HepG2 (cell line): ENCODE measurements around the gene TMEM269. TPM values are rescaled to one million over a fixed set of nuclear protein-coding genes. Genes with fewer than 3 reads are reported as not detected.

Source experiments
- ATAC-seq: fragments of 200-7000 bp; cut with Tn5 transposase; 3 replicates; pipeline ENCODE4 v1.9.1; 2020; ENCODE audit warnings: mild to moderate bottlenecking, moderate library complexity
- BruUV-seq: library from RNA; stranded (reverse); fragments of 400-500 nt; replicated peaks from 2 replicates; lab custom pipeline; 2021; lab: Mats Ljungman, UMichigan
- CTCF ChIA-PET: fragments of 300-600 bp; formaldehyde crosslinking; extraction: SDS; loops from one replicate; lab custom pipeline; 2021; ENCODE audit warnings: low total read pairs, inconsistent platforms, low intra/inter-chr PET ratio; lab: Yijun Ruan, JAX
- POLR2A ChIA-PET: fragments of 350-600 bp; sonication (Branson Sonifier 250); formaldehyde crosslinking; loops from one replicate; lab custom pipeline; 2020; ENCODE audit warnings: antibody characterized with exemption, inconsistent platforms; lab: Yijun Ruan, JAX
- DNase-seq: peaks from one replicate; pipeline ENCODE4 v3.0.0-alpha.2; 2015; ENCODE audit warnings: low spot score
- FAIRE-seq: peaks from 3 replicates; lab custom pipeline; 2011; peaks lifted over from hg19 to GRCh38; lab: Jason Lieb, UNC
- H2AFZ ChIP-seq: one replicate; pipeline ENCODE4 v1.6.1; 2011; ENCODE audit warnings: low read length, inconsistent platforms
- H3K27ac ChIP-seq: fragments of 300-600 bp; 3 replicates; pipeline ENCODE4 v1.8.0; 2011; ENCODE audit warnings: mixed run types, mild to moderate bottlenecking, mixed read lengths, low read length, inconsistent platforms; ENCODE audit not compliant: insufficient read depth; ENCODE audit errors: extremely low read length
- H3K27me3 ChIP-seq, 2 experiments: fragments of 200-600 bp in 1 of 2; 2 replicates in 1 of 2; 3 replicates in 1 of 2; pipeline versions ENCODE4 v1.6.0 to v1.8.0; 2011; ENCODE audit warnings: low read length in 2 of 2, mild to moderate bottlenecking in 2 of 2, moderate library complexity in 2 of 2, inconsistent platforms in 1 of 2; ENCODE audit not compliant: insufficient read depth in 2 of 2, control insufficient read depth in 1 of 2
- H3K36me3 ChIP-seq, 2 experiments: fragments of 200-600 bp in 1 of 2; replicated peaks in 1 of 2; 2 replicates in 1 of 2; 3 replicates in 1 of 2; pipeline versions ENCODE4 v1.5.1 to v1.8.0; 2011; ENCODE audit warnings: low read length in 2 of 2, inconsistent platforms in 1 of 2; ENCODE audit not compliant: insufficient read depth in 2 of 2, control insufficient read depth in 1 of 2
- H3K4me1 ChIP-seq: 2 replicates; pipeline ENCODE4 v1.5.1; 2012; ENCODE audit warnings: low read length, inconsistent platforms; ENCODE audit not compliant: insufficient read depth
- H3K4me2 ChIP-seq: 2 replicates; pipeline ENCODE4 v1.6.0; 2011; ENCODE audit warnings: low read depth, low read length, inconsistent platforms
- H3K4me3 ChIP-seq, 3 experiments: fragments of 200-600 bp in 1 of 3; sonication (generic), shearing (Covaris generic) in 1 of 3; replicated peaks in 1 of 3; 2 replicates each; pipeline ENCODE4 v1.5.1; 2011 to 2016; ENCODE audit warnings: low read length in 3 of 3, inconsistent platforms in 2 of 3, low read depth in 2 of 3, mild to moderate bottlenecking in 2 of 3, control low read depth in 1 of 3, mixed read lengths in 1 of 3; ENCODE audit not compliant: insufficient read depth in 1 of 3
- H3K79me2 ChIP-seq: one replicate; pipeline ENCODE4 v1.6.1; 2011; ENCODE audit warnings: low read length, inconsistent platforms; ENCODE audit not compliant: insufficient read depth
- H3K9ac ChIP-seq: 2 replicates; pipeline ENCODE4 v1.6.0; 2011; ENCODE audit warnings: mild to moderate bottlenecking, low read depth, low read length, inconsistent platforms; ENCODE audit not compliant: insufficient read depth
- H3K9me3 ChIP-seq: 2 replicates; pipeline ENCODE4 v1.5.1; 2012; ENCODE audit warnings: mild to moderate bottlenecking, low read length
- H4K20me1 ChIP-seq: 2 replicates; pipeline ENCODE4 v1.6.0; 2011; ENCODE audit warnings: inconsistent platforms, mild to moderate bottlenecking, low read length, moderate library complexity; ENCODE audit not compliant: insufficient read depth
- HNF4A ChIP-seq: sonication (generic); formaldehyde crosslinking; IDR thresholded peaks from 2 replicates; pipeline ENCODE4 v1.4.0; 2020; ENCODE audit warnings: missing genetic modification reagents
- KLF12 ChIP-seq: sonication (generic); formaldehyde crosslinking; IDR thresholded peaks from 2 replicates; pipeline ENCODE4 v1.4.0; 2020; ENCODE audit warnings: missing genetic modification reagents, borderline replicate concordance
- PCBP2 ChIP-seq: fragments of 200-400 bp; formaldehyde crosslinking; optimal IDR thresholded peaks from 2 replicates; pipeline ENCODE3; 2018; ENCODE audit warnings: low read length, low read depth; ENCODE audit not compliant: poor library complexity, severe bottlenecking
- RNF2 ChIP-seq: fragments of 450-650 bp; conservative IDR thresholded peaks from 2 replicates; pipeline ENCODE4 v1.6.1; 2016; ENCODE audit warnings: low read depth
- THYN1 ChIP-seq: sonication (generic); formaldehyde crosslinking; IDR thresholded peaks from 2 replicates; pipeline ENCODE4 v1.8.1; 2023; ENCODE audit warnings: low read depth, mild to moderate bottlenecking, moderate library complexity, missing genetic modification reagents, borderline replicate concordance
- ZKSCAN1 ChIP-seq: fragments of 150-350 bp; IDR thresholded peaks from 2 replicates; pipeline ENCODE4 v1.6.1; 2014; ENCODE audit warnings: low read length
- ZNF121 ChIP-seq: sonication (generic); formaldehyde crosslinking; IDR thresholded peaks from 2 replicates; pipeline ENCODE4 v1.5.0; 2020; ENCODE audit warnings: mild to moderate bottlenecking, missing genetic modification reagents
- ZNF317 ChIP-seq: sonication (generic); formaldehyde crosslinking; IDR thresholded peaks from 2 replicates; pipeline ENCODE4 v1.5.0; 2020; ENCODE audit warnings: mild to moderate bottlenecking, missing genetic modification reagents
- ZNF724P ChIP-seq: sonication (generic); formaldehyde crosslinking; IDR thresholded peaks from 2 replicates; pipeline ENCODE4 v1.8.0; 2022; ENCODE audit warnings: missing genetic modification reagents, borderline replicate concordance
- WGBS: methylation state at CpG from one replicate; pipeline ENCODE4 v1.1.6; 2017; ENCODE audit warnings: low lambda C conversion rate; 5-methylcytosine and 5-hydroxymethylcytosine counted together
- in situ Hi-C: cut with HindIII; loops from 2 replicates; pipeline ENCODE4 v1.10.0; 2017; ENCODE audit warnings: low pct_unique_long_range_greater_than_20kb; ENCODE audit not compliant: extremely low pct_ligation_motif_present
- intact Hi-C: fragments of 100-400 bp; cut with micrococcal nuclease; formaldehyde crosslinking; loops from one replicate; pipeline ENCODE4 v1.10.0; 2022; ENCODE audit not compliant: unreplicated experiment
- polyA plus RNA-seq, 8 experiments: library from polyadenylated mRNA; depleted of rRNA in 3 of 8; stranded (reverse) in 7 of 8; unstranded in 1 of 8; fragments of >200 nt; fragmentation: Illumina TruSeq in 4 of 8; extraction: Trizol in 4 of 8; gene quantifications; 2 replicates each; pipeline versions ENCODE4 v1.2.1 to v1.2.3, GENCODE V29; 2011 to 2016; ENCODE audit warnings: low read depth in 4 of 8, missing spikeins in 1 of 8, mixed read lengths in 1 of 8; ENCODE audit not compliant: insufficient read depth in 1 of 8
- total RNA-seq, 5 experiments: library from RNA; depleted of rRNA; stranded (reverse); fragments of >200 nt; fragmentation: Illumina TruSeq; extraction: Trizol; gene quantifications; 2 replicates each; pipeline ENCODE4 v1.2.3, GENCODE V29; 2016; ENCODE audit warnings: low read depth in 1 of 5
- TF ChIP-seq, protein P1 (sequence below): IDR thresholded peaks from 2 replicates; pipeline ENCODE4 v1.6.1; 2016; ENCODE audit warnings: control low read depth

Gene TMEM269
- total and polyA plus RNA-seq, 2 of the 13 experiments (the other 11 are each of a cell fraction or from before 2014, with no cell fraction given) = 0.15 to 0.21 TPM

- intact Hi-C loops (no loop called here), in situ Hi-C loops (no loop called here)
- ChIA-PET CTCF (no interaction called here), POLR2A (interaction anchor here (1.0 to 1.4 kb wide), 3 partner anchors 9 to 54 kb away, joined by 3 to 5 read pairs (median 4); partner anchors contain the start of genes C1orf50, P3H1 and ZNF691)
- no peaks in the 10 kb centered on the region; a peak in 1 of 5 replicates for H3K27me3 ChIP-seq
- H3K4me2 ChIP-seq = no peak overlapping the region
- no peaks in the 10 kb centered on the region for H3K9me3 ChIP-seq
- DNase-seq (no peak), FAIRE-seq (peak; percentile 32), ATAC-seq (no peak)
- H2AFZ ChIP-seq = no peak overlapping the region
- H4K20me1 ChIP-seq = no peaks in the 10 kb centered on the region
- H3K79me2 ChIP-seq = peaks cover 7% of the 10 kb centered on the region
- no peak overlapping the region for H3K9ac ChIP-seq
- H3K27ac ChIP-seq = no peak overlapping the region
- 43% methylated on average over 1 of the region's 1 CpG for WGBS
- TF ChIP-seq HNF4A (no peak), ZNF317 (CRISPR knock-in tag) (no peak), ZNF121 (no peak), THYN1 (no peak), ZNF724P (no peak), PCBP2 (no peak), ZKSCAN1 (no peak), KLF12 (CRISPR knock-in tag) (no peak), RNF2 (no peak)
- TF ChIP-seq, protein P1, sequence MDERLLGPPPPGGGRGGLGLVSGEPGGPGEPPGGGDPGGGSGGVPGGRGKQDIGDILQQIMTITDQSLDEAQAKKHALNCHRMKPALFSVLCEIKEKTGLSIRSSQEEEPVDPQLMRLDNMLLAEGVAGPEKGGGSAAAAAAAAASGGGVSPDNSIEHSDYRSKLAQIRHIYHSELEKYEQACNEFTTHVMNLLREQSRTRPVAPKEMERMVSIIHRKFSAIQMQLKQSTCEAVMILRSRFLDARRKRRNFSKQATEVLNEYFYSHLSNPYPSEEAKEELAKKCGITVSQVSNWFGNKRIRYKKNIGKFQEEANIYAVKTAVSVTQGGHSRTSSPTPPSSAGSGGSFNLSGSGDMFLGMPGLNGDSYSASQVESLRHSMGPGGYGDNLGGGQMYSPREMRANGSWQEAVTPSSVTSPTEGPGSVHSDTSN (CRISPR knock-in tag) = no peak
- H3K4me1 ChIP-seq = peaks cover 43% of the 10 kb centered on the region
- no peaks in the 10 kb centered on the region for H3K36me3 ChIP-seq
- no peak overlapping the region for H3K4me3 ChIP-seq
- no TSS peak for BruUV-seq
These were observed 36.0 kb downstream of the TMEM269 start for GRCh38 chr1:42820813-42821212.
